DOHH2 (cell line): ENCODE measurements around the gene ZNF81.

Experiments
- H3F3A ChIP-seq: fragments of 200-600 bp; sonication (generic), shearing (Covaris generic); 2 replicates; pipeline ENCODE4 v1.6.0; 2016; ENCODE audit warnings: antibody characterized with exemption, mild to moderate bottlenecking; ENCODE audit not compliant: control insufficient read depth, insufficient read depth
- H3K27ac ChIP-seq: fragments of 200-600 bp; sonication (generic); 2 replicates; pipeline ENCODE4 v1.5.1; 2014; ENCODE audit warnings: low read depth, mild to moderate bottlenecking, low read length, moderate library complexity
- H3K27me3 ChIP-seq: fragments of 200-600 bp; sonication (generic); 2 replicates; pipeline ENCODE4 v1.6.1; 2014; ENCODE audit warnings: mild to moderate bottlenecking, low read length, mixed read lengths; ENCODE audit not compliant: control insufficient read depth
- H3K36me3 ChIP-seq: fragments of 200-600 bp; sonication (generic); 2 replicates; pipeline ENCODE4 v1.6.1; 2014; ENCODE audit warnings: mild to moderate bottlenecking, low read length, moderate library complexity, mixed read lengths; ENCODE audit not compliant: control insufficient read depth
- H3K4me1 ChIP-seq: fragments of 200-600 bp; sonication (generic); 2 replicates; pipeline ENCODE4 v1.6.1; 2014; ENCODE audit warnings: mild to moderate bottlenecking, low read length, mixed read lengths; ENCODE audit not compliant: control insufficient read depth
- H3K4me2 ChIP-seq: fragments of 200-600 bp; sonication (generic); 2 replicates; pipeline ENCODE4 v1.6.0; 2014; ENCODE audit warnings: mild to moderate bottlenecking, low read length, moderate library complexity
- H3K4me3 ChIP-seq: fragments of 200-600 bp; sonication (generic); 2 replicates; pipeline ENCODE4 v1.5.1; 2014; ENCODE audit warnings: mild to moderate bottlenecking, low read length, mixed read lengths
- H3K79me2 ChIP-seq: fragments of 200-600 bp; sonication (generic); 2 replicates; pipeline ENCODE4 v1.6.1; 2014; ENCODE audit warnings: mild to moderate bottlenecking, low read length, mixed read lengths; ENCODE audit not compliant: control insufficient read depth
- H3K9me2 ChIP-seq: fragments of 200-600 bp; sonication (generic); replicated peaks from 2 replicates; pipeline ENCODE4 v1.6.1; 2014; ENCODE audit warnings: mild to moderate bottlenecking, low read length, mixed read lengths; ENCODE audit not compliant: control insufficient read depth
- H3K9me3 ChIP-seq: fragments of 200-600 bp; sonication (generic); 2 replicates; pipeline ENCODE4 v1.6.1; 2014; ENCODE audit warnings: antibody characterized with exemption, low read length, mixed read lengths; ENCODE audit not compliant: control insufficient read depth, insufficient read depth
- H4K20me1 ChIP-seq: fragments of 200-600 bp; sonication (generic); 2 replicates; pipeline ENCODE4 v1.6.0; 2014; ENCODE audit warnings: low read depth, mild to moderate bottlenecking, antibody characterized with exemption, low read length, moderate library complexity; ENCODE audit not compliant: control insufficient read depth, insufficient read depth
- CTCF ChIP-seq: fragments of 200-600 bp; sonication (generic); IDR thresholded peaks from one replicate; pipeline ENCODE4 v1.5.1; 2014; ENCODE audit warnings: antibody characterized with exemption, mild to moderate bottlenecking, low read depth, low read length; ENCODE audit not compliant: poor library complexity, severe bottlenecking
- EZH2phosphoT487 ChIP-seq: fragments of 200-600 bp; sonication (generic); IDR thresholded peaks from 2 replicates; pipeline ENCODE4 v1.6.1; 2017; ENCODE audit warnings: borderline replicate concordance, mild to moderate bottlenecking, antibody characterized with exemption, low read length, moderate library complexity, mixed read lengths

ZNF81 gene

GRCh38 chrX:47836164-47837072 is at the start of gene ZNF81:
Gene ZNF81, plus strand, starts transcription at chrX:47836902. Its CDS starts 9,366 bp downstream, at chrX:47846268.
- Histone ChIP-seq H3K36me3 (no peaks in the 10 kb centered on the region), H3K4me3 (peak within 1 kb of the TSS; percentile 84), H3F3A (no peaks in the 10 kb centered on the region), H3K9me2 (no peaks in the 10 kb centered on the region), H3K27ac (peak within 1 kb of the TSS; percentile 21), H3K27me3 (no peaks in the 10 kb centered on the region), H3K4me1 (peaks cover 20% of the 10 kb centered on the region), H4K20me1 (no peaks in the 10 kb centered on the region), H3K4me2 (peak within 1 kb of the TSS; percentile 71), H3K9me3 (no peaks in the 10 kb centered on the region), H3K79me2 (peaks cover 23% of the 10 kb centered on the region)
- TF ChIP-seq EZH2phosphoT487 (no peak), CTCF (no peak)

DNA sequence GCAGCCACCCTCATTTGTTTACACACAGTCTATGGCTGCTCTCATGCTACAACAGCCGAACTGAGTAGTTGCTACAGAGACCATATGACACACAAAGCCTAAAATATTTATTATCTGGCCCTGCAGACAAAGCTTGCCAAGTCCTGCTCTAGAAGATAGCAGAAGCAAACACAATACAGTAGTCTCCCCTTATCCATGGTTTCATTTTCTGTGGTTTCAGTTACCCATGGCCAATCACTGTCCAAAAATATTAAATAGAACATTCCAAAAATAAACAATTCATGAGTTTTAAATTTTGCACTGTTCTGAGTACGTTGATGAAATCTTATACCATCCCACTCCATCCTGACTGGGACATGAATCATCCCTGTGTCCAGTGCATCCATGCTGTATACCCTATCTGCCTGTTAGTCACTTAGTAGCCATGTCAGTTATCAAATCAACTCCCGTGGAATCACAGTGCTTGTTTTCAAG is 40.2 kb upstream of the ZNF81 start:
- no peaks in the 10 kb centered on the region for H3K9me3 ChIP-seq
- H3K27ac ChIP-seq = no peak overlapping the region

DNA sequence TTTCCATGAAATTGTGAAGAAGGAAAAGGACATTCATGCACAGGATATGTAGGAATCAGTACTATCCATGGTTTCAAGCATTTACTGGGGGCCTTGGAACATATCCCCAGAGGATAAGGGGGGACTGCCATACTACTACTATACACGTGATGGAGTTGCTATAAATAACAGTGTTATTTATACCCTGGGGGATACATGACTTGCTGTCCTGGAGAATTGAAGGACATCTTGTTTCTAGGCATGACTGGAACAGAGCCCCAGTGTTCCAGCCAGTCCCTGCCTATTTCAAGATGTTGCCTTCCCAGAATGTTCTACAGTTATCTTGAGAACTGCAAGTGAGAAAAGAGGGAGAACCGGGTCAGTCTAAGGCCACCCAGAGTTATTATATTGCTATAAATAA is 39.6 kb upstream of the ZNF81 start:
- Histone ChIP-seq H3K27me3 (no peaks in the 10 kb centered on the region), H3K36me3 (no peaks in the 10 kb centered on the region), H3K27ac (no peak overlapping the region), H3K4me1 (no peaks in the 10 kb centered on the region), H3K4me3 (no peak overlapping the region), H3K9me2 (no peaks in the 10 kb centered on the region), H3K79me2 (no peaks in the 10 kb centered on the region), H3K9me3 (no peaks in the 10 kb centered on the region), H3F3A (no peaks in the 10 kb centered on the region), H4K20me1 (no peaks in the 10 kb centered on the region), H3K4me2 (no peak overlapping the region)
- TF ChIP-seq EZH2phosphoT487 (no peak), CTCF (no peak)

More for the DNA sequence above, 40.2 kb upstream of the ZNF81 start:
- H3K4me1 ChIP-seq = no peaks in the 10 kb centered on the region
- no peaks in the 10 kb centered on the region for H3K27me3 ChIP-seq
- no peak overlapping the region for H3K4me2 ChIP-seq
- H3F3A ChIP-seq = no peaks in the 10 kb centered on the region
- H3K9me2 ChIP-seq = no peaks in the 10 kb centered on the region
- no peaks in the 10 kb centered on the region for H3K36me3 ChIP-seq
- H3K79me2 ChIP-seq = no peaks in the 10 kb centered on the region
- no peaks in the 10 kb centered on the region for H4K20me1 ChIP-seq
- TF ChIP-seq CTCF (no peak), EZH2phosphoT487 (no peak)
- no peak overlapping the region for H3K4me3 ChIP-seq
